Measurements from ENCODE around the gene HBA1. TPM values are rescaled to one million over a fixed set of nuclear protein-coding genes. Genes with fewer than 3 reads are reported as not detected.

The HBA1 gene
- total and polyA plus RNA-seq, 2 of the 8 experiments (the other 6 are each of a cell fraction or from before 2014, with no cell fraction given) = 2.3 TPM

DNA sequence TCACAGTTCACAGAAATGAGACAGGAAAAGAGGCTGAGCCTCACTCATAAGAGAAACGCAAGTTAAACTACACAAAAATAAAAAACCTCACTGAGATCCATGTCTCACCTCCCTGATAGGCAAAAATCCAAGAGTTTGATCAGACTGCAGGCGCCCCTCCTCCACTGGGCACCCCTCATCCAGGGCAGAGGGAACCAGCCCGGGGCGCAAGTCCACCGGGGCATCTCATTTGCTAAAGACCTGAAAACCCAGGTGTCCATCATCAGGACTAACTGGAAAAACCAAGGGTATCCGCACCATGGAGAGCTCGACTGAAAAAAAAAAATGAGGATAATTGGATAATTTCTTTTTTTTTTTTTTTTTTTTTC lies 21.5 kb upstream of the HBA1 start:
- no peaks in the 10 kb centered on the region for H3K9me3 ChIP-seq (ENCODE audit: insufficient read depth in 2 of 2, low read depth in 1 of 2, low read length in 1 of 2)
- no peak overlapping the region for H3K56ac ChIP-seq (replicated peaks; ENCODE audit: insufficient read length, low read depth, low read length)
- no peak overlapping the region for H2AFZ ChIP-seq (ENCODE audit: low read length)
- H3K4me1 ChIP-seq (replicated peaks in 1 of 4; ENCODE audit: control insufficient read depth in 3 of 4, insufficient read depth in 4 of 4, low read length in 3 of 4) = peaks cover 0 to 2% (median 0%) of the 10 kb centered on the region in 4 experiments; a peak in 2 of 7 replicates
- H3K18ac ChIP-seq (ENCODE audit: extremely low read depth, low read length) = no peak overlapping the region
- H3K9ac ChIP-seq (replicated peaks in 1 of 4; ENCODE audit: extremely low read depth in 1 of 4, low read depth in 3 of 4, low read length in 3 of 4) = no peak overlapping the region
- peak overlapping the region; percentile 53 to 69 (median 60); a peak in 7 of 8 replicates for H3K4me3 ChIP-seq (ENCODE audit: extremely low read depth in 1 of 4, insufficient read depth in 2 of 4, low read depth in 3 of 4, low read length in 4 of 4)
- no peak overlapping the region for H3K23ac ChIP-seq (ENCODE audit: insufficient read length)
- H3K36me3 ChIP-seq (ENCODE audit: control insufficient read depth in 2 of 4, insufficient read depth in 4 of 4, low read length in 3 of 4) = no peaks in the 10 kb centered on the region
- no peak overlapping the region for H3K14ac ChIP-seq (ENCODE audit: insufficient read length)
- H3K4me2 ChIP-seq (ENCODE audit: insufficient read depth in 1 of 2, low read depth in 2 of 2, low read length in 2 of 2) = peak overlapping the region; percentile 83 to 84; a peak in 3 of 4 replicates
- H3K27me3 ChIP-seq (replicated peaks in 1 of 4; ENCODE audit: control insufficient read depth in 3 of 4, extremely low read depth in 1 of 4, insufficient read depth in 3 of 4, low read length in 3 of 4) = peaks cover 2 to 33% (median 26%) of the 10 kb centered on the region in 4 experiments
- no peak overlapping the region for H2BK20ac ChIP-seq (ENCODE audit: low read length)
- H2BK15ac ChIP-seq (ENCODE audit: low read length) = no peak overlapping the region
- H2AK5ac ChIP-seq (ENCODE audit: low read depth, low read length) = no peak overlapping the region
- H2BK12ac ChIP-seq (ENCODE audit: low read depth, low read length) = no peak overlapping the region
- no peak overlapping the region for H3K27ac ChIP-seq (ENCODE audit: low read depth, low read length)
- H2BK5ac ChIP-seq (ENCODE audit: low read depth, low read length) = no peak overlapping the region
- no peak overlapping the region for H4K8ac ChIP-seq (ENCODE audit: extremely low read depth, insufficient read depth, low read length)
- H2BK120ac ChIP-seq (replicated peaks; ENCODE audit: low read depth, low read length) = no peak overlapping the region
- no peaks in the 10 kb centered on the region for H3K79me1 ChIP-seq (ENCODE audit: low read depth, low read length)
- no peaks in the 10 kb centered on the region for H4K20me1 ChIP-seq (replicated peaks in 1 of 2; ENCODE audit: control insufficient read depth in 1 of 2, insufficient read depth in 2 of 2, low read length in 2 of 2)
- peaks cover 7% of the 10 kb centered on the region; the same call in 1 of the 2 replicates for H3K23me2 ChIP-seq (ENCODE audit: low read depth, low read length)
- CTCF ChIA-PET (ENCODE audit: partially characterized antibody) = interaction anchor here (0.8 to 1.5 kb wide), 3 partner anchors 37 to 89 kb away, joined by 4 read pairs; no protein-coding TSS in a partner anchor
- FAIRE-seq (no peak), DNase-seq (ENCODE audit: low read depth in 1 of 2, low spot score in 2 of 2) (no peak)
- POLR2A ChIA-PET (ENCODE audit: partially characterized antibody) = no interaction called here
- 76% methylated on average over 7 of the region's 7 CpGs; no CpG with 5 or more reads in 1 of the 2 experiments for WGBS, 2 experiments (ENCODE audit: extremely low coverage in 1 of 2, insufficient coverage in 1 of 2, insufficient read length in 1 of 2, insufficient replicate concordance in 2 of 2, low coverage in 1 of 2, low lambda C conversion rate in 2 of 2, missing lambda C conversion rate in 1 of 2)
- H4K5ac ChIP-seq (ENCODE audit: insufficient read length, low read depth, low read length) = no peak overlapping the region
- no peaks in the 10 kb centered on the region for H3K79me2 ChIP-seq (ENCODE audit: control insufficient read depth in 1 of 2, insufficient read depth in 2 of 2, low read length in 2 of 2)
- no peak overlapping the region for H3K4ac ChIP-seq (replicated peaks; ENCODE audit: insufficient read length, low read depth, low read length)
- H4K91ac ChIP-seq (replicated peaks; ENCODE audit: insufficient read length, low read length) = no peak overlapping the region
- TF ChIP-seq PHF8 (conservative IDR thresholded peaks at IDR 0.05; ENCODE audit: low read depth, low read length) = no peak
- TF ChIP-seq NANOG (IDR thresholded peaks at IDR 0.05; ENCODE audit: insufficient read depth, low read depth, low read length, poor library complexity, severe bottlenecking) = no peak
- TF ChIP-seq JUND (IDR thresholded peaks at IDR 0.05; ENCODE audit: low read length) = no peak
- TF ChIP-seq, protein P1, sequence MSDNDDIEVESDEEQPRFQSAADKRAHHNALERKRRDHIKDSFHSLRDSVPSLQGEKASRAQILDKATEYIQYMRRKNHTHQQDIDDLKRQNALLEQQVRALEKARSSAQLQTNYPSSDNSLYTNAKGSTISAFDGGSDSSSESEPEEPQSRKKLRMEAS (IDR thresholded peaks at IDR 0.05) = no peak
- TF ChIP-seq EZH2 (IDR thresholded peaks at IDR 0.05; ENCODE audit: low read depth, low read length, severe bottlenecking) = no peak
- TF ChIP-seq TEAD4 (IDR thresholded peaks at IDR 0.05; ENCODE audit: low read depth, low read length) = no peak
- TF ChIP-seq ZNF274 (IDR thresholded peaks at IDR 0.05; ENCODE audit: borderline replicate concordance, extremely low read depth, low read length) = no peak
